Measurements from ENCODE around the gene CD19. TPM values are rescaled to one million over a fixed set of nuclear protein-coding genes. Genes with fewer than 3 reads are reported as not detected.

CD19 gene
- total and polyA plus RNA-seq, 2 of the 8 experiments (the other 6 are each of a cell fraction or from before 2014, with no cell fraction given): 0.57 to 0.65 TPM

GRCh38 chr16:28925386-28926228 lies 6.2 kb upstream of the CD19 start (continued):
- peak; percentile 63 for TF ChIP-seq KDM4A (IDR thresholded peaks at IDR 0.05; ENCODE audit: low read depth, low read length, severe bottlenecking)
- TF ChIP-seq RFX5 (IDR thresholded peaks at IDR 0.05; ENCODE audit: borderline replicate concordance, low read depth, low read length): no peak
- no peak for TF ChIP-seq CHD1 (IDR thresholded peaks at IDR 0.05; ENCODE audit: low read depth, low read length)
- no peak for TF ChIP-seq HDAC6 (IDR thresholded peaks at IDR 0.05; ENCODE audit: low read depth, low read length)
- TF ChIP-seq POLR2A (IDR thresholded peaks at IDR 0.05; ENCODE audit: control extremely low read depth in 1 of 2, low read depth in 2 of 2, low read length in 2 of 2): peak; percentile 66 to 83
- TF ChIP-seq POLR2AphosphoS5 (IDR thresholded peaks at IDR 0.05; ENCODE audit: low read depth, low read length): peak; percentile 72; the same call in 1 of the 2 replicates
- TF ChIP-seq NRF1 (IDR thresholded peaks at IDR 0.05; ENCODE audit: low read depth, low read length): no peak
- no peak for TF ChIP-seq MAFK (IDR thresholded peaks at IDR 0.05; ENCODE audit: low read depth, low read length)
- no peak for TF ChIP-seq SIRT6 (IDR thresholded peaks at IDR 0.05; ENCODE audit: low read length)
- no peak for TF ChIP-seq SIN3A (conservative IDR thresholded peaks at IDR 0.05 in 1 of 2, IDR thresholded peaks at IDR 0.05 in 1 of 2; ENCODE audit: low read depth in 1 of 2, low read length in 2 of 2)
- no peak for TF ChIP-seq CBX8 (IDR thresholded peaks at IDR 0.05; ENCODE audit: borderline replicate concordance, low read depth, low read length)
- TF ChIP-seq PHF8 (conservative IDR thresholded peaks at IDR 0.05; ENCODE audit: low read depth, low read length): peak; percentile 74; the same call in 1 of the 2 replicates

All from H1 (cell line).